NK-92 (cell line): ENCODE results near the gene SLC39A13.

Source experiments
- DNase-seq: peaks from one replicate; lab custom pipeline; 2025; ENCODE audit not compliant: unreplicated experiment; lab: John Stamatoyannopoulos, UW

Gene SLC39A13

DNA sequence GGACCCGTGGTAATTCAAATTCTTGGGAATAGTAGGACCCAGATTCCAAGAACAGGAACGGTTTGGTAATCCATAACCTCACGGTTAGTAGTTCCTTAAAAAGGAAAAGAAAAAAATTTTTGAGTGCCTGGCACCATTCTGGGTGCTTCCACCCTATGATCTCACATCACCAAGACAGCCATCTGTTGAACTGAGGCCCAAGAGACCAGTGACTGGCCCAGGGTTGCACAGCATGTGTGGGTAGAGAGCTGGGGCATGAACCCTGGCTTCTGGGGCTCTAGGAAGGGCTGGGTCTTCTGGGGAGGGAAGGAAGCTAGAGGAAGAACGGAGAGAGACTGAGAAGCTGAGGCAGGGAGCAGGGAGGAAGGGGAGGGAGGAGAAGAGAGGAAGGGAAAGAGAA is 25.3 kb upstream of the SLC39A13 start:
- DNase-seq: no peak

DNA sequence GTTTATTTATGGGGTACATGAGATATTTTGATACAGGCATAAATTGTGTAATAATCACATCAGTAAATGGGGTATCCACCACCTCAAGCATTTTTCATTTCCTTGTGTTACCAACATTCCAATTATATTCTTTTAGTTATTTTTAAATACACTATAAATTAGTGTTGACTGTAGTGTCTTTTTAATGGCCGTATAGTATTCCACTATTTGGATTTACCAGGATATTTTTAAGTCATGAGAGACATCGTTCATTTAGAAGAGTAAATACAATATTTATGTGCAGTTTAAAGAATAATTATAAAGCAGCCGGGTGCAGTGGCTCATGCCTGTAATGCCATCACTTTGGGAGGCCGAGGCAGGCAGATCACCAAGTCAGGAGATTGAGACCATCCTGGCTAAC is 23.9 kb upstream of the SLC39A13 start:
- no peak for DNase-seq

DNA sequence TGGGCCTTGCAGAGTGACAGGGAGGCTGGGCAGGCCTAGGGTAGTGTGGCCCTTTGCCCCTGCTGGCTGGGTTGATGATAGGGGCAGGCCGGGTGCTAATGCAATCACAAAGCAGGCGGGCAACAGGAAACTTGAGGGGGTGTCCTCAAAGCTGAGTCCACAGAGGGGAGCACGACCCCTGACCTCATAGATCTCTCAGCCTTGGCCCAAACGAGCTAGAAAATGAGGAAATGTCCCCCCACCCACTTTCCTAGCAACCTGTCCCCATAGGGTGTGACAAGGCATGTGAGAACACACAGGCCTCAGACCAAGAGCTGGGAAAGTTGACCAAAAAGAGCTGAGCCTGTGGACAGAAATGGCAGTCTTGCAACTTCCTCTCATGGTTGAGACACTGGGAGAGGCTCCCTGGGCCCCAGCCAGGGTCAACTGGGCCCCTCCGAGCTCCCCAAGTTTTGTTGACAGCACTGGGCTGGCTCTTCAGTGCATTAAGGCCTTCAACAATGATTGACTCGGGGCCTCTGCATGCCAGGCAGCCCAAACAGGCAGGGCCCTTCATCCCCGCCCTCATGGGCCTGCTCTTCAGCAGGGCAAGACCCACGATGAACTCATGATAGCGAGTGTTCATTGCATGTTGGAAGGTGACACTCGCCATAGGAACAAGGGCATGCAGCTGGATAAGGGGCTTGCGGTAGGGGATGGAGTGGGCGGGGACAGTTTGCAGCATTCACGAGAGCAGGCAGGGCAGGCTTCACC is 20.3 kb upstream of the SLC39A13 start:
- DNase-seq: no peak

DNA sequence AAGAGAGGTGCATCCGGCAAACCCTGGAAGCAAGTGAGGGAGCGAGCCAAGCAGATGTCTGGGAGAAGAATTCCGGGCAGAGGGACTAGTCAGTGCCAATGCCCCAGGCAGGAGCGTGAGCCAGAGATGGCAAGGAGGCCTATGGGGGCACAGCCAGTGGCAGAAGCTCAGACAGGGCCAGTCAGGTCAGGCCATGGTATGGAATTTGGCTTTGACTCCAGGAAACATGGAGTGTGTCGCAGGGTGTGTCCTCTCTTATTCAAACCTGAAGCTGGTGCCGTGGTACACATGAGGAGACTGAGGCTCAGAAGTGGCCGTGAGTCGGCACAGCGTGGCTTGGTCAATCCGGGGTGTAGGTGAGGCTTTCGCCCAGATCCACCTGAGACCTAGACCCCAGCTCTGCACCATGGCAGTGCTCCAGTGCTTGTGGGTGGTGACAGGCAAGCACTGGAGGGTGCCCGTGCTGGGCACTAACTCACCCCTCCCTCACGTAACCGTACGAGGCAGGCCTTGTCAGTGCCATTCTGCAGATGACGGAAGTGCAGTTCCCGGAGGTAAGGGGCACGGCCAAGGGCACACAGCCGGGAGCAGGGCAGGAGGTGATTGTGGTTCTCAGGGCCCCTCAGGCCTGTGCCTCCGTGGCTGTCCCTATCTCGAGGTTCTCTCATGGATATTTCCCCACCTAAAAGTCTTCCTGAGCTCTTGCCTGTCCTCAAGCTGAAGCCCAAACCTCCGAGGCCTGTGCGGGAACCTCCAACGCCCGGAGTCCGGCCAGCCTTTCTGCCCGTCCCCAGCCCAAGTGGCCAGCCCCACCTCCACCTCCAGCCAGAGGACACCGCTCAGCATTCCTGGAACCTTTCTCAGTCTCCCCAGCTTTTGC is 19.5 kb upstream of the SLC39A13 start:
- DNase-seq: no peak

DNA sequence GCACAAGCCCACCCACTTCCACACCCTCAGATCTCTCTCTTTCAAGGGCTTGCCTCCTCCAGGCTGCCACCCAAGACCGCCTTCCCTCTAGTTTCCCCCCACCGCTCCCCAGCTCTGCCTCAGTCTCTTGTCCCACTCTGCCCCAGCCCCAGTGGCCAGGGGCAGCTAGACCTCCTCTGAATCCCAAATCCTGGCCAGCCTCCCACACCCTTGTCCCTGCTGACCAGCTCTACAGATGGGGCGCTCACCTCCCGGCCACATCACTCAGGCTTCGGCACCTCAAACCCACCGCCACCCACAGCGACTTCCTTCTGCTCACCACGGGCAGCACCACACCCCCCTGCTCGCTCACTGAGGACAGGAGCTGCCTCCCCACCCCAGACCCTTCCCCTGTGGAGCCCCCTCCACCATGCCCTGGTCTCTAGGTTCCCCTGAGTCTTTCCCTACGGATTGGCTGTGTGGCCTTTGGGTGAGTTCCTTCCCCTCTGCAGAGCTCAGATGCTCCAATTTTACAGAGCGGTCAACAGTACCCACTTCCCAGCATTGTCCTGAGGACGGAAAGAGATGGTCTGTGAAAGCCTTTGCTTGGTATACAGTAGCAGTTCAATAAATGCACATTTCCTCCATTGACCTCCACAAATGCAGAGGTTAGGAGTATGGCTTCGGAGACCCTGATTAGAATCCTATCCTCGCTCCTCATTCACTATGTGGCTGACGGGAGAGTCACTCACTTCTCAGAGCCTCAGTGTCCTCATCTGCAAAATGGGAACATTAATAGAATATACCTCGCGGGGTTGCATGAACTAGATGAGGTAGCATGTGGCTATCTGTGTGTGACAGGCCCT is 18.6 kb upstream of the SLC39A13 start:
- no peak for DNase-seq

DNA sequence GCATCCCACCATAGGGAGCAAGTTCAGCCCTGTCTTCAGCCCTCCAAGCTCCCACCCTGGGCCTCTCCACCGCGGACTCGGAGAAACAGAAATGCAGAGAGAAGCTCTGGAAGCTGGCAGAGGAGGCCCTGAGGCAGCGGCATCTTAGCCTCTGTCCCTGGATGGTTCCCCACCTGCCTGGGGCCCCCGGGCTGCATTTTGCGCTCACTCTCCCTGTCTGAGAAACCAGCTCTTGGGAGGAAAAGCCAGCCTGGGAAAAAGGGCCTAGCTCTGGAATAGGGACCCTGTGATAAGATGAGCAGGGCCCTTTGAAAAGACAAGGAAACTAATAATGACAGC is 18.0 kb upstream of the SLC39A13 start:
- no peak for DNase-seq

DNA sequence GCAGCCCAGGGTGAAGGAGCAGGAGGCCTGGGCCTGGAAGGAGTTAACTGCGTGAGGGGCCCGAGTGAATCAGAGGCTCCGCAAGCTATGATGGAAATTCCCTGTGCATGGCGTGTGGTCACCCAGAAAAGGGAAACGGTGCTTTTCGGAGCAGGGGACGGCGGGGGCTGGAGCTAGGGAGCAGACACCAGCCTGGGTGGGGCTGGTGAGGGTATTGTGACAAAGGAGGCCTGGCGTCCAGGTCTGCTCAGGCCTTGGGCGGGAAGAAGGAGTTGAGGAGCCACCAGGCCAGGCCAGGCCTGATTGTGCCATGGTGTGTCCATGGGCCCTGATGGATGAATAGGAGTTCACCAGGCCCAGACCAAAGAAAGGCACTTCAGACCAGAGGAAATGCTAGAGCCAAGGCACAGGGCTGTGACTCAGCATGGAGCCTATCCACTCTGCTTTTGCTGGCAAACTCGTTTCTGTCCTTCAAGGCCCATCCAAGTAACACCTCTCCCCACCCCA is 17.3 kb upstream of the SLC39A13 start:
- no peak for DNase-seq

DNA sequence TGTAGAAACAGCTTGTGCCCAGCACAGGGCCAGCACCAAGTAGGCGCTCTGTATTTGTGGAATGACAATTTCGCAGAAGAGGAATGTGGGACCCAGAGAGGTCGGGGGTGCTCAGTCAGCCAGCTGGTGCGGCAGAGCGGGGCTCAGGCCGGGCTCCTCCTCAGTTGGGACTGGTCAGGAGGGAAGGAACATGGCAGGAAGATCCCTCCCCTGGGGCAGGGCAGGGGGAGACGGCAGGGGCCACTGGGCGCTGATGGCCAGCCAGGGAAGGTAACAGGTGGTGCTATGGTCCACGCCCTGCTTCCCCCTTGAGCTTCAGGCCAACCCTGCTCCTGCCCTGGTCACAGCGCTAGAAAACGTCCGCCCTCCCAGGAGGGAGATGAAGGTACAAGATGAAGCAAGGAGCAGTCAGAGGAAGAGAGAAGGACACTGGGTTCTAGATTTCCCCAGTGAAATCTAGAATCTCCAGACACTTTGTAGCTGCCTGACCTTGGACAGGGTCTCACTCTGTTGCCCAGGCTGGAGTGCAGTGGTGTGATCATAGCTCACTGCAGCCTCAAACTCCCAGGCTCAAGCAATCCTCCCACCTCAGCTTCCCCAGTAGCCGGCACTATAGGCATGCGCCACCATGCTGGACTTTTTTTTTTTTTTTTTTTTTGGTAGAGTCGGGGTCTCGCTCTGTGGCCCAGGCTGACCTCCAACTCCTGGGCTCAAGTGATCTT is 16.5 kb upstream of the SLC39A13 start:
- no peak for DNase-seq

DNA sequence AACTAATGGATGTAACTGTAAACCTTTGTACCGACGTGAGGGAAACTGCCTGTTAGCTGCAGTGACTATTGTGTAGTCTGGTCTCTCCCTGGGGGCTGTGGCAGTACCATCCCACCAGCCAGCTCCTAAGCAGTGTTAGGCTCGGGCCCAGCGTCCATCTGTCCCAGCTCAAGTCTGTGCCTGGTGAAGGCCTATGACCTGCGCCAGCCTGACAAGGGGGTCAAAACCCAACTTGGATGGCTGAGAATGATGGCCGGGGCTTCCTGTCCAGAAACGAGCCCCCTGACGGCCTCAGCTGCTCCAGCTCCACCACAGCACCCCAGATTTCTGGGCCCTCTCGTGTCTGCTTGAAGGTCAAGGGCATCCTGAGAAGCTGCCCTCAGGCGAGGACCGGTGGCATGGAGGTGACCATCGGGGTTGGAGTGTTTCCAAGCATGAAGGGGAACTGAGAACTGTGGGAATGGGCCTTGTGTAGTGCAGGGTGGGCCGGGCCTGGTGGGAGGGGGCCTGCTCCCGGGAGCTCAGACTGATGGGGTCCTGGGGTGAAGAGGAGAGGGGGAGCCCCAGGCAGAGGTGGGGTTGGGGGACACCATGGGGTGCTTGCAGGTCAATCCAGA is 15.7 kb upstream of the SLC39A13 start:
- DNase-seq: no peak

DNA sequence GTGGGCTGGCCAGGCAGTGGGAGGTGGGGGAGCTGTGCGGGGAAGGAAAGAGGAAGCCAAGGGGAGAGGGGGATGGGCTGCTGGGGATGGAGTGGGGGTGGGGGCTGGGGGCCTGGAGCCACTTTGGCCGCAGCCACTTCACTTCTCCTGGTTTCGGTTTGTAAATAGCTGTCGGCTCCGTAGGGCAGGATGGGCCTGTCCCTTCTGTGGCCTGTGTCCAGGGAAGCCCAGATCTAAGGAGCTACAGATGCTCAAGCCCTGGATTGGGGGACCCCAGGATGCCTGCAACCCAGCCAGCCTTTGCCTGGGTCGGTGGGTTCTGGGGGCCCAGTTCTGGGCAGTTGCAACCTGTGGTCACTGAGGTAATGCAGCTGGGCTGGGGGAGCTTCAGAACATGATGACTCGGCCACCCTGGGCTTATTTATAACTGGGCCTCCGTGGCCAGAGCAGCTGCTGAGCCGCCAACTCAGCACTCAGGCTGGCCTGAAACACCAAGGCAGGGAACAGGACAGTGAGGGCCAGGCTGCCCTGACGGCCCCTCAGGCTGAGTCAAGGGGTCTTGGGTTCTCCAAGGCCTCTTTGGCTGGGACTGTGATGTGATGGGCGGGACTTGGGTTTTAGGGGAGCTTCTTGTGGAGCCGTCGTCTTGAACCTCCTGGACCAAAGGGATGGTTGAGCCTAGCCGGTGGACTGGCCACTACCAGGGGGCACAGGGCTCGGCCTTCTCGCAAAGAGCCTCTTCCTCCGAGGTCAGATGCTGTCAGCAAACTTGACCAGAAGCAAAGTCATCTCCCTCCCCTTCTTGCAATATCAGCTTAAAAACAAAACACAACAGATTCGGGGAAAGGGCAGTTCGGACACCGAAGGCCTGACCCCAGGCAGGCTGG is 15.0 kb upstream of the SLC39A13 start:
- no peak for DNase-seq

DNA sequence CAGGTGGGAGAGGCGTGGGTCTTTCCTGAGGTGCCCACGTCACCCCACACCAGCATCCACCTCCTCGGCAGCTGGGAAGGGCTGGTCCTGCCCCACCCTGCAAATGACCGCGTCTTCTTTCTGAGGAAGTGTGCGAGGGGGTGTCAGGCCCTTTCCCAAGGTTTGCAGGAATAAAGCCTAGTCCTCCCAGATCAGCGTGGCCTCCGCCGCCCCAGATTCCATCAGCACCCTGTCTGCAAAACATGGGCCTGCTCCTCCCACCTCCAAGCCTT is 14.4 kb upstream of the SLC39A13 start:
- DNase-seq: no peak

DNA sequence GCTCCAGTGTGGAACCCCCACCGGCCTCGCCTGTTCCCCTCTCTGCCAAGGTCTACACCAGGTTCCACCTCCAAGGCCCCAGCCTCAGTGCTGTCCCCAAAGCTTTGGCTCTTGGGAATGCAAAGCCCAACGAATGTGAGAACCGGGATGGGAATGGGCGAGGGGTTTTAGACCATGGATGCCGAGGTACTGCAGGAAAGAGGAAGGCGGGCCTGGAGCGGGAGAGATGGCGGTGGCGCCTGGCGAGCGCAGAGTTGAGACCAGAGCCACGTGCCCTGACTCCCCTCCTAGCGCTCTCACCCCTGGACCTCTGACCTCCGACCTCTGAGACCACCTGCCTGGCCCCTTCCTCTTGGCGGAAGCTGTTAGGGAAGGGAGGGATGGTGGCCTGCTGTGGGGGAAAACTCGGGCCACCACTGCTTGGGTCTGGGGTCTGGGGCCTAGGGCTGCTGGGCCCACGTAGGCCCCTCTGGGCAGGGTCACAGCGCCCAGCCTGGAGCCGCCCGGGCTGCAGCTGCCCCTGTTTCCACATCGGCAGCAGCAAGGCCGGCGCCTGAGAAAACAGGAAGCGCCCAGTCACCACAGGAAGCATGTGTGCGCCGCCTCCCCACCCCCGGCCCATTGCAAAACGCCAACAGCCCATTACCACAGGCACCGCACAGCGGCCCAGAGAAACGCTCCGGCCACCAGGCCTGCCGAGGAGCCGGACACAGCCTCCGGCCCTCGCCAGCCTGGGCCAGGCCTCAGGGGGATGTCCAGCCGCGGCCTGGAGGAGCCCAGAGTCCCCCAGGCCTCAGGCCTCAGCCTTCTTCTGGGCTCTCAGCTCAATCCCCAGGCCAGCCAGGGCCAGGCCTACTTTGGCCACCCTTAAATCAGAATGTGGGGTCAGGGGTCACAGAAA is 13.8 kb upstream of the SLC39A13 start:
- DNase-seq: no peak

DNA sequence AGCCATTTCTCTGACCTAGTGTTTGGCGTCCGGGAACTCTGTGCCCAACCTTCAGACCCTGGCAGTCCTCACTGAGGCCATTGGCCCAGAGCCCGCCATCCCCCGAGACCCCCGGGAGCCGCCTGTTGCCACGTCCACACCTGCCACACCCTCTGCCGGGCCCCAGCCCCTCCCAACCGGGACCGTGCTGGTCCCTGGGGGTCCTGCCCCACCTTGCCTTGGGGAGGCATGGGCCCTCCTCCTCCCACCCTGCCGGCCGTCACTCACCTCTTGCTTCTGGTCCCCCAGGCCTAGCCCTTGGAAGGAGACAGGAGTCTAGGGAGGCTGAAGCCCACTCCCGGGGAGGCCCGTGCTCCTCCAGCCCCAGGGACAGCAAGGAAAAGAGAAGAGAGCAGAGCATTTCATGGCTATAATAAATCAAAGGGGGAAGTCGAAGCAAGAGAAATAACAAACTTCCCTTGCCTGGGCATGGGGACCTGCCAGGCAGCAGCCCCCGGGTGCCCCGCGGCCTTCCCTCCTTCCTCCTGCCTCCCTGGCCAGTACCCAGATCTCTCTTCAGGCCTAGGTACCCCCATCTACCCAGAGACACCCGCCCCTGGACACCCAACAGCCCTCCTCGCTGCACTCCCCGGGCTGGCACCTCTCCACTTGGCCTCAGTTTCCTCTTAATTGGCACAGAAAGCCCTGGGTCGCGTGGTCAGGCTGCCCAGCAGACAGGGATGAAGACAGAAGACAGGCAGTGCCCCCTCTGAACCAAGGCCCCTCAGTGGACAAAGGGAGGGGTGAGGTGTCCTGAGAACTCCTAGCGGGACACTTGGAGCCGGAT is 13.0 kb upstream of the SLC39A13 start:
- no peak for DNase-seq

DNA sequence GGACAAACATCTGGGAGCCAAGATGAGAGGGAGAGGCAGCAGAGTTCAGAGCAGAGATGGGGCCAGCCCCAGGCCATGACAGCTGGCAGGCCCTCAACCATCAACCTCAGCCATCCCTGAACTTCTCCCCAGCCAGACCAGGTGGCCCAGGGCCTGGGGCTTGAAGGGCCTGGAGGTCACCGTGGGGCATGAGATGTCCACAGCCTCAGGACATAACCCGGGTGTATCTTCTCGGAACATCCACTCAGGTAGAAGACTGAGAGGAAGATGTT is 12.4 kb upstream of the SLC39A13 start:
- no peak for DNase-seq

DNA sequence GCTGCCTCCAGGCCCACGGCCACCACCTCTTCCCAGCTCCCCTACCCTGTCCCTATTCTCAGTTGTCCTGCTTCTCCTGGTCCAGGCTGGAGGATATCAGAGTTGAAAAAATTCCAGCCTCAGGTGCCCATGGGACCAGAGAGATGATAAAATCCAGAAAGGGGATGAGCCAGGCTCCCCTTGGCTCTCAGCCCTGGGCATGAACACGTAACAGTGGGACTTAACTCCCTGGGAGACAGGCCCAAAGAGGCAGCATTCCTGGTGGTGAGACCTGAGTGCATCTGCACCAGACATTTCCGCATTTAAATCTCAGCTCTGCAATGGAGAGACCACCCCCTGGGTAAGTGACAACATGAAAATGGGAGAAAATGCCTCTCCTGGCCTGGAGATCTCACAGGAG is 10.4 kb upstream of the SLC39A13 start:
- no peak for DNase-seq

DNA sequence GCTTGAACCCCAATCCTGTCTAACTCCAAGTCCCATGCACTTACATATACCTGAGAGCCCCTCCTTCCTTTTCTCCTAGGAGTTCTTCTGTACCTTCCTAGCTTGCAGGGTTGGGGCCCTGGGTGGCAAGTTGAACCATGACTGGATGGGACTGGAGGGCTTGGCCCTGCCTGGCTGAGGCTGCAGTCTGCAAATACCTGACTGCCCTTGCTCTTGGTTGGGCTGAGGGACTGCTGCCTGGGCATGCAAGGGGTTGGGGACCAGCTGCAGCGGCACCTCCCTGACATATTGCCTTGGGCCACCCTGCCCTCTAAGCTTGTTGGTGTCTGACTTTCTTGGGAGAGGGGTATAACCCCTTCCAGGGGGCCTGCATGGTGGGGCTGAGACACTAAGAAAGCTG is 9.8 kb upstream of the SLC39A13 start:
- DNase-seq: no peak

DNA sequence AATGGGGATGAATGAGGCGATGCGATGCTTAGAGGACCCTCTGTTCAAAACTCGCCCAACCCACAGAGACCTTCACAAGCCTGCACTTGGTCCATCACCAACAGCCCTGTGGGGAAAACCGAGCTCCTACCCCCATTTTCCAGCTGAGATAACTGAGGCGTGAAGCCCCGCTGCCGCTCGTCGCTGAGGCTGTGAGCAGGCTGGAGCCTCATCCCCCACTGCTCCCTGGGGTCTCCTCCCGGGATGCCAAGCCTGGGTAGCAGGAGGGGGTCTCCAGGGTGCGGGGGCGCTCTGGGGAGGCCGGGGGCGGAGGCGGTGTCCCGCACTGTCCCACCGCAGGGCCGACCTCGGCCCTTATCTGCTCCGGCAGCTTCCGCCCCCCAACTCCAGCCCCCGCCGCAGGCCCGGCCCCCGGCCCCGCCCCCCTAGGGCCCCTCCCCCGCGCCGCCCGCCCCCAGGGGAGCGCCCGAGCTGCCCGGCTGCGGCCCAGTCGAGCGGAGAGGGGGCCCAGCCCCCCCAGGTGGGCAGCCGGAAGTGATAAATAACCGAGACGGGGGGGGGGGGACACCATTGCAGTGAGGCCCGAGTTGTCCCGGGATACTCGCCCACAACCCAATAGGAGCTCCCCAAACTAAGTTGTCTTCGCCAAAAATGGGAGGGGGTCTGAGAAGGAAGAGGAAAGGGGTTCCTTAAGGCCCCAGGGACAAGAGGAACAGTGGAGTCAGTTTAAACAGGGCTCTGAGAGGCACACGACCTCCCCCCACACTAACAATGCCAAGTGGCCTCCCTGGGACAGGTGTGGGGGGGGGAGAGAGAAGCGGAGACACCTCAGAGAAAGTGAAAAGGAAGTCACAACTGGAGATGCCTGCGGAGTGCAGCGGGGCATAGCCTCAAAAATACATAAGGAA is 8.3 kb upstream of the SLC39A13 start:
- DNase-seq: no peak
